Transverse colon (tissue), 4 donors: ENCODE measurements around the gene FAM120A. TPM values are rescaled to one million over a fixed set of nuclear protein-coding genes. Genes with fewer than 3 reads are reported as not detected.

Experiments
- DNase-seq: peaks from one replicate; pipeline ENCODE4 v3.0.0-alpha.2; 2019
- H3K27ac ChIP-seq, 4 donors: fragments of 200-600 bp; sonication (generic); 2 replicates each; pipeline ENCODE4 v1.5.1; 2016 to 2018; ENCODE audit warnings: inconsistent platforms in 4 of 4
- H3K27me3 ChIP-seq: fragments of 200-600 bp; sonication (generic); 2 replicates; pipeline ENCODE4 v1.5.1; 2017; ENCODE audit warnings: inconsistent platforms
- H3K36me3 ChIP-seq, 4 donors: fragments of 200-600 bp; sonication (generic); 2 replicates each; pipeline ENCODE4 v1.5.1; 2017 to 2019; ENCODE audit warnings: inconsistent platforms in 4 of 4
- H3K4me1 ChIP-seq, 4 donors: fragments of 200-600 bp; sonication (generic); 2 replicates each; pipeline ENCODE4 v1.5.1; 2017 to 2020; ENCODE audit warnings: inconsistent platforms in 4 of 4
- H3K4me3 ChIP-seq, 4 donors: fragments of 200-600 bp; sonication (generic); 1 replicate in 1 of 4; 2 replicates in 3 of 4; pipeline versions ENCODE4 v1.5.1 to v1.6.1; 2017 to 2019; ENCODE audit warnings: inconsistent platforms in 4 of 4
- H3K9me3 ChIP-seq, 2 donors: fragments of 200-600 bp; sonication (generic); 2 replicates each; pipeline ENCODE4 v1.5.1; 2017 to 2019; ENCODE audit warnings: inconsistent platforms in 2 of 2
- CTCF ChIP-seq, 5 experiments: fragments of 200-600 bp in 3 of 5; fragments of 450-650 bp in 2 of 5; sonication (generic) in 3 of 5; IDR thresholded peaks; 1 replicate in 2 of 5; 2 replicates in 3 of 5; pipeline ENCODE4 v1.5.1; 2016 to 2017; ENCODE audit warnings: antibody characterized with exemption in 5 of 5, inconsistent platforms in 3 of 5, mild to moderate bottlenecking in 2 of 5, moderate library complexity in 1 of 5
- EP300 ChIP-seq: sonication (generic); formaldehyde crosslinking; IDR thresholded peaks from one replicate; pipeline ENCODE4 v1.6.1; 2017; ENCODE audit warnings: antibody characterized with exemption, low read depth
- POLR2A ChIP-seq: fragments of 450-650 bp; IDR thresholded peaks from one replicate; pipeline ENCODE4 v1.6.1; 2016; ENCODE audit warnings: antibody characterized with exemption, mild to moderate bottlenecking, moderate library complexity
- POLR2AphosphoS5 ChIP-seq, 3 donors: sonication (generic); formaldehyde crosslinking; IDR thresholded peaks; one replicate each; pipeline ENCODE4 v1.6.1; 2016; ENCODE audit warnings: antibody characterized with exemption in 3 of 3
- WGBS, 2 donors: methylation state at CpG; one replicate each; pipeline ENCODE4 v1.1.5; 2018; ENCODE audit warnings: low coverage in 1 of 2; 5-methylcytosine and 5-hydroxymethylcytosine counted together
- in situ Hi-C, 4 donors: fragments of 200-750 bp; cut with MboI; loops; one replicate each; pipeline versions ENCODE4 v1.15.0 to v1.15.1; 2017; ENCODE audit warnings: low sequenced_read_pairs in 3 of 4, low pct_ligation_motif_present in 1 of 4, low pct_unique_long_range_greater_than_20kb in 1 of 4
- intact Hi-C: fragments of 100-400 bp; cut with DNase I; formaldehyde crosslinking; loops from one replicate; pipeline ENCODE4 v1.15.1; 2023; ENCODE audit warnings: low total_unique reads
- total RNA-seq, 4 donors: library from RNA; depleted of rRNA; stranded (reverse); fragments of >200 nt; gene quantifications; one replicate each; pipeline ENCODE4 v1.1.0, GENCODE V29; 2016

Gene FAM120A
- total RNA-seq, 4 donors from 2014 or later = 122 to 244 (median 180) TPM

DNA sequence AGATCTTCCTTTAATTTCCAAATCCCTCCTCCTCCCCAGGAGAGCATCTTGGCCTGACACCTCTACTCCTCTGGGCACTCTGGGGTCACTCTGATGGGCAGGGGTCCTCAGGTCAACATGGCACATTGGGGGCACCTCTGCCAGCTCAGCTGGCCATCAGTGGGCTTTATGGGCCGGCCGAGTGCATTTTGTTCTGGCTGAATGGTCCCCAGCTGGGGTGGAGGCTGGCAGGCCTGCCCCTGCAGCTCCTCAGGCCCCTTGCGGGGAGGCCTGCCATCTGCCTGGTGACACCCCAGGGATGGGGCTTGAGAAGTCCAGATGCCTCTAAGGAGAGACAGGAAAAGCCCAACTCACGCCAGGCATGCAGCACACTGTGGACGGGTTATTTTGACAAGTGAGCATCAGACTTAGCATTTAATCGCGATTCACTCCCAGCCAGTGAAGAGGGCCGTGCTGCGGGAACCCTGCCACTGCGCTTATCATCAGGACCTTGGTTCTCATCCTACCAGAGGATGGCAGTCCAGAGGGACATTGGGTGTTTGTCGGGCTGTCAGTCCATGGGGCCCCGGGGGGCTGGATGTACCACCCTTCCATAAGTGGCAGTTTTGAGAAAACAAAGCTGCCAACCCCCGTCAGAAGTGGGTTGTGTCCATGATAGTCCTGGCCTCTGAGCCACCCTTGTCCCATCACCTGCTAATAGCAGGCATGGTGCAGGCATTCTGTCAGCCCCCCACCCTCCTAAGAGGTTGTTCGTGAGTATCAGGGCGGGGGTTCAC lies 146.6 kb downstream of the FAM120A start:
- Histone ChIP-seq H3K36me3 (no peaks in the 10 kb centered on the region), H3K9me3 (no peaks in the 10 kb centered on the region), H3K27me3 (no peaks in the 10 kb centered on the region), H3K4me3 (no peak overlapping the region), H3K4me1 (peaks cover 20 to 44% (median 41%) of the 10 kb centered on the region in 4 donors), H3K27ac (no peak overlapping the region)
- in situ Hi-C loops = no loop called here
- DNase-seq = no peak
- intact Hi-C loops = no loop called here
- WGBS, 2 donors = 87% methylated on average over 15 of the region's 15 CpGs; no CpG with 5 or more reads in 1 of the 2 donors
- TF ChIP-seq CTCF (IDR thresholded peaks at IDR 0.05) (no peak), POLR2A (no peak)

DNA sequence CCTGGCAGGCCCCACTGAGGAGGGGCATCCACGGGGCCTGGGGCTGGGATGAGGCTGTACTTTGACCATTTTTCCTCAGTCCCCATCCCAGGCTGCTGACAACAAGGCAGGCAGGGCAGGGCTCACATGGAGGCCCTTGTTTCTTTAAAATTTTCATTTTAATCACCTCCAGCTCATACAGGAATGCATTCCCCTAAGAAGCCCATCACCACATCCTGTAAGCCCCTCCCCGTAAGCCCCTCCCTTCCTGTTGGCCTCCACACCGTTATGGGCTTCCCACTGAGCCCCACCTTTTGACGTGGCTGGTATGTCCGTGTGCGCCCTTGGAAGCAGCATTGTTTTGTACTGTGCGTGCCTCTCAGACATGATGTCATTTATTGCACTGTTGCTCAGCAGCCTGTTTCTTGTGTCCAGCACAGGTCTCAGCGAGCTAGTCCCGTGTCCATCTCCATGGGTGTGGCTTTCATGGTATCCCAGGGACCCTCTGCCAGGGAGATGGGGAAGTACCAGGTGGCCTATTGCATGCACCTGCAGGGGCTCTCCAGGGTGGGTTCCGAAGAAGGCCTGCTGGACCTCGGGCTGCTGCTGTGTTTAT lies 147.3 kb downstream of the FAM120A start:
- DNase-seq = peak; percentile 36
- Histone ChIP-seq H3K36me3 (no peaks in the 10 kb centered on the region), H3K27me3 (no peaks in the 10 kb centered on the region), H3K4me1 (peaks cover 14 to 37% (median 34%) of the 10 kb centered on the region in 4 donors), H3K4me3 (no peak overlapping the region), H3K27ac (no peak overlapping the region), H3K9me3 (no peaks in the 10 kb centered on the region)
- no peak for TF ChIP-seq CTCF (IDR thresholded peaks at IDR 0.05)
- no peak for TF ChIP-seq POLR2A
- no peak for TF ChIP-seq EP300
- no peak for TF ChIP-seq POLR2AphosphoS5 (IDR thresholded peaks at IDR 0.05)
- intact Hi-C loops = no loop called here
- WGBS, 2 donors = 35 to 40% methylated on average over 1 to 11 of the region's 11 CpGs
- in situ Hi-C loops = no loop called here

GRCh38 chr9:93599571-93600403 lies 148.3 kb downstream of the FAM120A start:
- no peak overlapping the region for H3K4me3 ChIP-seq
- no peaks in the 10 kb centered on the region for H3K9me3 ChIP-seq
- H3K4me1 ChIP-seq = peaks cover 13 to 27% (median 24%) of the 10 kb centered on the region in 4 donors
- no peaks in the 10 kb centered on the region for H3K27me3 ChIP-seq
- intact Hi-C loops = no loop called here
- 77 to 89% methylated on average over 3 to 17 of the region's 17 CpGs for WGBS, 2 donors
- in situ Hi-C loops = no loop called here
- no peak for TF ChIP-seq POLR2A
- no peak for TF ChIP-seq CTCF (IDR thresholded peaks at IDR 0.05)
- TF ChIP-seq POLR2AphosphoS5 (IDR thresholded peaks at IDR 0.05) = no peak
- TF ChIP-seq EP300 = no peak
- peak overlapping the region in 1 of 4 donors; percentile 7 for H3K27ac ChIP-seq
- DNase-seq = no peak
- no peaks in the 10 kb centered on the region for H3K36me3 ChIP-seq

DNA sequence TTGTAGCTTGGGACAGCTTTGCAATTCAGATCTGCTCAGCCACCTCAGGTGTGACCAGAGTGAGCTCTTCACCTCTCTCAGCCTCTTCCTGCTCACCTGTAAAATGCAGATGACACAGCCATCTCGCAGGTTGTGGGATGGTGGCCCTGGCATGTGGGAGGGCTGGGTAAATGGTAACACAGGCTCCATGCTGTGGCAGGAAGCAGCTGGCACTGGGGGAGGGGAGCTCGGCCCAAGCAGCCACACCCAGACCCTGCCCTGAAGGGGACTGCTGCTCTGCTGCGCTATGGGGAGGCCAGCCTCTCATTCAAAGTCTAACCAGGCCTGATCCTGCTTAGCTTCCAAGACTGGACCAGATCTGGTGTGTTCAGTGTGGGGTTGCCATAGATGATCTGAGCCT lies 149.0 kb downstream of the FAM120A start:
- Histone ChIP-seq H3K27me3 (no peaks in the 10 kb centered on the region), H3K27ac (peak overlapping the region in 1 of 4 donors; percentile 7), H3K36me3 (no peaks in the 10 kb centered on the region), H3K9me3 (no peaks in the 10 kb centered on the region), H3K4me1 (peaks cover 13 to 27% (median 23%) of the 10 kb centered on the region in 4 donors), H3K4me3 (no peak overlapping the region)
- WGBS, 2 donors = 21% methylated on average over 2 of the region's 3 CpGs; no CpG with 5 or more reads in 1 of the 2 donors
- no peak for TF ChIP-seq POLR2AphosphoS5 (IDR thresholded peaks at IDR 0.05)
- no peak for TF ChIP-seq EP300
- TF ChIP-seq CTCF (IDR thresholded peaks at IDR 0.05) = no peak
- TF ChIP-seq POLR2A = no peak
- intact Hi-C loops (no loop called here), in situ Hi-C loops (no loop called here)
- DNase-seq = peak; percentile 69
